SK-N-SH (cell line): ENCODE measurements around the gene NCS1. TPM values are rescaled to one million over a fixed set of nuclear protein-coding genes. Genes with fewer than 3 reads are reported as not detected.

Experiments
- CTCF ChIA-PET: fragments of 300-600, 350-600 bp; formaldehyde crosslinking; extraction: SDS; loops from one replicate; lab custom pipeline; 2021; lab: Yijun Ruan, JAX
- POLR2A ChIA-PET: fragments of 350-600 bp; sonication (Branson Sonifier 250); formaldehyde crosslinking; extraction: SDS; loops from one replicate; lab custom pipeline; 2020; ENCODE audit warnings: antibody characterized with exemption, inconsistent platforms; lab: Yijun Ruan, JAX
- DNase-seq: peaks from one replicate; pipeline ENCODE4 v3.0.0; 2012
- H2AFZ ChIP-seq: fragments of 200-600 bp; sonication (generic); 2 replicates; pipeline ENCODE4 v1.8.1; 2016; ENCODE audit warnings: antibody characterized with exemption, mild to moderate bottlenecking, low read depth
- H3F3A ChIP-seq: fragments of 200-600 bp; sonication (generic); replicated peaks from 2 replicates; pipeline ENCODE3; 2016; ENCODE audit warnings: antibody characterized with exemption, mild to moderate bottlenecking; ENCODE audit not compliant: insufficient read depth
- H3K27ac ChIP-seq, 2 experiments: fragments of 200-500 bp in 1 of 2; fragments of 200-600 bp in 1 of 2; sonication (Bioruptor generic) in 1 of 2; sonication (generic), shearing (Covaris generic) in 1 of 2; 2 replicates each; pipeline versions ENCODE4 v1.5.1 to v1.6.1; 2014 to 2016; ENCODE audit warnings: low read depth in 2 of 2, inconsistent platforms in 1 of 2, low read length in 1 of 2, mild to moderate bottlenecking in 1 of 2, mixed read lengths in 1 of 2
- H3K27me3 ChIP-seq: fragments of 200-600 bp; sonication (generic), shearing (Covaris generic); 2 replicates; pipeline ENCODE4 v1.6.1; 2016; ENCODE audit warnings: mixed run types; ENCODE audit not compliant: insufficient read depth
- H3K36me3 ChIP-seq, 2 experiments: fragments of 200-500 bp in 1 of 2; fragments of 200-600 bp in 1 of 2; sonication (Bioruptor generic) in 1 of 2; sonication (generic) in 1 of 2; replicated peaks in 1 of 2; 2 replicates each; pipeline versions ENCODE3 to v1.5.1; 2014 to 2016; ENCODE audit warnings: low read length in 1 of 2, mild to moderate bottlenecking in 1 of 2; ENCODE audit not compliant: insufficient read depth in 2 of 2, control insufficient read depth in 1 of 2
- H3K4me1 ChIP-seq, 2 experiments: fragments of 200-500 bp in 1 of 2; fragments of 200-600 bp in 1 of 2; sonication (Bioruptor generic) in 1 of 2; sonication (generic), shearing (Covaris generic) in 1 of 2; 2 replicates each; pipeline versions ENCODE4 v1.5.1 to v1.6.1; 2014 to 2016; ENCODE audit warnings: low read depth in 1 of 2, low read length in 1 of 2, mixed run types in 1 of 2; ENCODE audit not compliant: insufficient read depth in 2 of 2, control insufficient read depth in 1 of 2
- H3K4me2 ChIP-seq: fragments of 200-600 bp; sonication (generic), shearing (Covaris generic); 2 replicates; pipeline ENCODE4 v1.6.1; 2017; ENCODE audit warnings: mixed run types
- H3K4me3 ChIP-seq, 2 experiments: fragments of 200-500 bp in 1 of 2; fragments of 200-600 bp in 1 of 2; sonication (Bioruptor generic) in 1 of 2; sonication (generic), shearing (Covaris generic) in 1 of 2; 2 replicates each; pipeline versions ENCODE4 v1.5.1 to v1.8.1; 2014 to 2016; ENCODE audit warnings: low read depth in 2 of 2, inconsistent platforms in 1 of 2, low read length in 1 of 2, mild to moderate bottlenecking in 1 of 2, mixed read lengths in 1 of 2, moderate library complexity in 1 of 2
- H3K79me2 ChIP-seq: fragments of 200-600 bp; sonication (generic); 2 replicates; pipeline ENCODE4 v1.8.1; 2017; ENCODE audit warnings: mild to moderate bottlenecking; ENCODE audit not compliant: insufficient read depth
- H3K9ac ChIP-seq: fragments of 200-600 bp; sonication (generic); 2 replicates; pipeline ENCODE4 v1.6.1; 2017; ENCODE audit warnings: mixed run types
- H3K9me2 ChIP-seq: fragments of 200-600 bp; sonication (generic); 2 replicates; pipeline ENCODE4 v1.6.1; 2017; ENCODE audit warnings: mixed run types
- H3K9me3 ChIP-seq: fragments of 200-600 bp; sonication (generic); 2 replicates; pipeline ENCODE4 v1.6.1; 2017; ENCODE audit warnings: mixed run types, mild to moderate bottlenecking, moderate library complexity
- H4K20me1 ChIP-seq: fragments of 200-600 bp; sonication (generic); 2 replicates; pipeline ENCODE4 v1.6.1; 2017; ENCODE audit warnings: mild to moderate bottlenecking, mixed run types; ENCODE audit not compliant: insufficient read depth
- CTCF ChIP-seq: fragments of 200-600 bp; sonication (generic); IDR thresholded peaks from 2 replicates; pipeline ENCODE4 v1.6.1; 2017; ENCODE audit warnings: antibody characterized with exemption, mild to moderate bottlenecking, moderate library complexity
- EP300 ChIP-seq, 2 experiments: IDR thresholded peaks; 2 replicates each; pipeline versions ENCODE4 v1.4.0 to v1.6.1; 2012; ENCODE audit warnings: borderline replicate concordance in 1 of 2, low read depth in 1 of 2, low read length in 1 of 2
- FOSL2 ChIP-seq: IDR thresholded peaks from 2 replicates; pipeline ENCODE4 v1.4.0; 2012; ENCODE audit warnings: low read depth, mild to moderate bottlenecking, moderate library complexity, borderline replicate concordance
- FOXJ3 ChIP-seq: sonication (generic); formaldehyde crosslinking; IDR thresholded peaks from 2 replicates; pipeline ENCODE4 v1.5.1; 2020; ENCODE audit warnings: mild to moderate bottlenecking, missing genetic modification reagents
- FOXM1 ChIP-seq: IDR thresholded peaks from 2 replicates; pipeline ENCODE4 v1.4.0; 2012; ENCODE audit warnings: low read depth, mild to moderate bottlenecking
- JUND ChIP-seq: IDR thresholded peaks from 2 replicates; pipeline ENCODE4 v1.4.0; 2012
- MAX ChIP-seq: IDR thresholded peaks from 2 replicates; pipeline ENCODE4 v1.4.0; 2012; ENCODE audit warnings: low read depth
- MEF2A ChIP-seq: IDR thresholded peaks from 2 replicates; pipeline ENCODE4 v1.4.0; 2012; ENCODE audit warnings: low read depth, borderline replicate concordance
- RAD21 ChIP-seq: IDR thresholded peaks from 2 replicates; pipeline ENCODE4 v1.6.1; 2012; ENCODE audit warnings: mild to moderate bottlenecking, low read length
- SMC3 ChIP-seq: IDR thresholded peaks from 2 replicates; pipeline ENCODE4 v1.6.1; 2012; ENCODE audit warnings: low read depth, low read length, improper control_type of control experiment
- TAF1 ChIP-seq: IDR thresholded peaks from 2 replicates; pipeline ENCODE4 v1.6.1; 2012; ENCODE audit warnings: low read depth, mild to moderate bottlenecking, low read length, moderate library complexity, borderline replicate concordance
- TCF12 ChIP-seq: IDR thresholded peaks from 2 replicates; pipeline ENCODE4 v1.4.0; 2012
- USF1 ChIP-seq: IDR thresholded peaks from 2 replicates; pipeline ENCODE4 v1.4.0; 2012; ENCODE audit warnings: low read depth, borderline replicate concordance
- ZBTB33 ChIP-seq: IDR thresholded peaks from 2 replicates; pipeline ENCODE4 v1.4.0; 2012; ENCODE audit warnings: low read depth, borderline replicate concordance
- WGBS: methylation state at CpG from one replicate; pipeline ENCODE4 v1.1.6; 2017; ENCODE audit warnings: low lambda C conversion rate; 5-methylcytosine and 5-hydroxymethylcytosine counted together
- polyA plus RNA-seq, 3 experiments: library from polyadenylated mRNA; depleted of rRNA; stranded (reverse); fragments of >200 nt; gene quantifications; 2 replicates each; pipeline ENCODE4 v1.2.3, GENCODE V29; 2012

NCS1 gene
- polyA plus RNA-seq, 1 of the 3 experiments (the other 2 are of a cell fraction) = 40.6 TPM

- Histone ChIP-seq H2AFZ (no peak overlapping the region), H3K79me2 (no peaks in the 10 kb centered on the region; the same call in 1 of the 2 replicates), H3K27ac (no peak overlapping the region), H3K4me1 (peaks cover 0 to 5% of the 10 kb centered on the region in 2 experiments; a peak in 1 of 4 replicates), H3K9me2 (no peaks in the 10 kb centered on the region), H3K4me2 (no peak overlapping the region), H3F3A (no peaks in the 10 kb centered on the region), H4K20me1 (no peaks in the 10 kb centered on the region), H3K27me3 (no peaks in the 10 kb centered on the region), H3K9me3 (no peaks in the 10 kb centered on the region), H3K4me3 (no peak overlapping the region), H3K9ac (no peak overlapping the region), H3K36me3 (peaks cover 10 to 23% of the 10 kb centered on the region in 2 experiments)
- 81% methylated on average over 17 of the region's 26 CpGs for WGBS
- no peak for TF ChIP-seq MEF2A
- no peak for TF ChIP-seq TCF12
- TF ChIP-seq JUND = no peak
- TF ChIP-seq FOSL2 = no peak
- TF ChIP-seq ZBTB33 = no peak
- TF ChIP-seq TAF1 = no peak
- no peak for TF ChIP-seq FOXM1
- no peak for TF ChIP-seq USF1
- TF ChIP-seq SMC3 = no peak
- no peak for TF ChIP-seq MAX
- DNase-seq = no peak
- POLR2A ChIA-PET = no interaction called here
- CTCF ChIA-PET = interaction anchor here (0.9 to 2.3 kb wide), 5 partner anchors 8 to 128 kb away, joined by 3 to 48 read pairs (median 6); no protein-coding TSS in a partner anchor
These were observed 62.4 kb downstream of the NCS1 start for GRCh38 chr9:130234340-130235260.

- 76% methylated on average over 28 of the region's 45 CpGs for WGBS
- Histone ChIP-seq H3K9ac (no peak overlapping the region), H3K36me3 (peaks cover 9 to 22% of the 10 kb centered on the region in 2 experiments), H3K79me2 (no peaks in the 10 kb centered on the region; the same call in 1 of the 2 replicates), H4K20me1 (no peaks in the 10 kb centered on the region), H3K27ac (no peak overlapping the region; a peak in 1 of 4 replicates), H3K4me2 (no peak overlapping the region), H3K4me3 (peak overlapping the region in 1 of 2 experiments; percentile 47; a peak in 1 of 4 replicates), H3K27me3 (no peaks in the 10 kb centered on the region), H3K9me2 (no peaks in the 10 kb centered on the region), H2AFZ (no peak overlapping the region), H3K4me1 (peaks cover 0 to 12% of the 10 kb centered on the region in 2 experiments; a peak in 1 of 4 replicates), H3F3A (no peaks in the 10 kb centered on the region)
- CTCF ChIA-PET = interaction anchor here (0.6 to 2.3 kb wide), 47 partner anchors 9 to 391 kb away, joined by 3 to 48 read pairs (median 4); no protein-coding TSS in a partner anchor
- TF ChIP-seq FOXJ3 (CRISPR knock-in tag) = no peak
- peak; percentile 98 for TF ChIP-seq CTCF
- no peak for TF ChIP-seq TCF12
- peak; percentile 86 for TF ChIP-seq RAD21
- no peak for TF ChIP-seq FOSL2
- no peak for TF ChIP-seq EP300 (IDR thresholded peaks at IDR 0.05; ENCODE audit: borderline replicate concordance in 1 of 2, low read depth in 1 of 2, low read length in 1 of 2)
- peak; percentile 92 for TF ChIP-seq SMC3
- TF ChIP-seq, all 33 proteins: peak for 3
- POLR2A ChIA-PET = interaction anchor here (0.9 kb wide), 1 partner anchor 185 kb away, joined by 3 read pairs; no protein-coding TSS in a partner anchor
- peak; percentile 90 for DNase-seq
- no peaks in the 10 kb centered on the region for H3K9me3 ChIP-seq
These were observed 63.6 kb downstream of the NCS1 start for GRCh38 chr9:130235558-130236435.
